Mesothelial cell of epicardium (in vitro differentiated cells): ENCODE measurements around the gene TRPC6. TPM values are rescaled to one million over a fixed set of nuclear protein-coding genes. Genes with fewer than 3 reads are reported as not detected.

Experiments
- DNase-seq, 2 experiments: peaks; one replicate each; pipeline ENCODE4 v3.0.0; 2021; ENCODE audit warnings: low spot score in 2 of 2; ENCODE audit not compliant: unreplicated experiment in 2 of 2
- H3K27ac Mint-ChIP-seq: 2 replicates; pipeline ENCODE4 v1.8.0; 2021; ENCODE audit warnings: mixed read lengths
- H3K27me3 Mint-ChIP-seq: 2 replicates; pipeline ENCODE4 v1.8.0; 2021; ENCODE audit warnings: low read depth, mixed read lengths
- H3K36me3 Mint-ChIP-seq: 2 replicates; pipeline ENCODE4 v1.8.0; 2021; ENCODE audit warnings: mixed read lengths
- H3K4me1 Mint-ChIP-seq: 2 replicates; pipeline ENCODE4 v1.8.0; 2021; ENCODE audit warnings: mixed read lengths
- H3K4me3 Mint-ChIP-seq: 2 replicates; pipeline ENCODE4 v1.8.0; 2021; ENCODE audit warnings: mild to moderate bottlenecking, moderate library complexity, mixed read lengths
- H3K9me3 Mint-ChIP-seq: 2 replicates; pipeline ENCODE4 v1.8.0; 2021; ENCODE audit warnings: mixed read lengths
- CTCF ChIP-seq: fragments of 200-600 bp; sonication (generic); IDR thresholded peaks from one replicate; pipeline ENCODE4 v1.5.0; 2021; ENCODE audit warnings: antibody characterized with exemption; ENCODE audit not compliant: unreplicated experiment
- total RNA-seq: library from RNA; stranded (reverse); gene quantifications from 3 replicates; pipeline ENCODE4 v1.2.1, GENCODE V29; 2021

Gene TRPC6
- total RNA-seq: 0.33 to 0.50 TPM (median 0.42 TPM) in 3 replicates

GRCh38 chr11:101583251-101584128, at the start of gene TRPC6:
Gene TRPC6 (minus strand): TSS chr11:101584007. CDS start chr11:101583503, 504 bp downstream.
- H3K27me3 Mint-ChIP-seq: peaks cover 77% of the 10 kb centered on the region
- DNase-seq: peak; percentile 21 to 63
- peak within 1 kb of the TSS; percentile 73 for H3K4me3 Mint-ChIP-seq
- no peak within 1 kb of the TSS for H3K27ac Mint-ChIP-seq
- peaks cover 19% of the 10 kb centered on the region for H3K4me1 Mint-ChIP-seq
- TF ChIP-seq CTCF: no peak
- H3K9me3 Mint-ChIP-seq: peaks cover 12% of the 10 kb centered on the region
- peaks cover 6% of the 10 kb centered on the region for H3K36me3 Mint-ChIP-seq

- Mint-ChIP-seq H3K4me1 (no peaks in the 10 kb centered on the region), H3K27me3 (peaks cover 12% of the 10 kb centered on the region), H3K27ac (no peak overlapping the region), H3K36me3 (no peaks in the 10 kb centered on the region), H3K4me3 (no peak overlapping the region), H3K9me3 (no peaks in the 10 kb centered on the region)
- no peak for TF ChIP-seq CTCF
- DNase-seq: no peak
Observed at GRCh38 chr11:101620026-101620425, 36.2 kb upstream of the TRPC6 start.

GRCh38 chr11:101618709-101619108, 34.9 kb upstream of the TRPC6 start:
- DNase-seq: no peak
- no peak overlapping the region for H3K27ac Mint-ChIP-seq
- H3K4me1 Mint-ChIP-seq: no peaks in the 10 kb centered on the region
- no peak for TF ChIP-seq CTCF
- H3K4me3 Mint-ChIP-seq: no peak overlapping the region
- no peaks in the 10 kb centered on the region for H3K36me3 Mint-ChIP-seq
- peaks cover 12% of the 10 kb centered on the region for H3K27me3 Mint-ChIP-seq
- no peaks in the 10 kb centered on the region for H3K9me3 Mint-ChIP-seq

GRCh38 chr11:101617735-101618332, 34.0 kb upstream of the TRPC6 start:
- H3K9me3 Mint-ChIP-seq: no peaks in the 10 kb centered on the region
- peaks cover 10% of the 10 kb centered on the region for H3K27me3 Mint-ChIP-seq
- no peaks in the 10 kb centered on the region for H3K4me1 Mint-ChIP-seq

GRCh38 chr11:101612481-101612880, 28.7 kb upstream of the TRPC6 start:
- no peak for DNase-seq
- no peak for TF ChIP-seq CTCF
- H3K36me3 Mint-ChIP-seq: no peaks in the 10 kb centered on the region
- H3K4me3 Mint-ChIP-seq: no peak overlapping the region
- no peaks in the 10 kb centered on the region for H3K4me1 Mint-ChIP-seq
- H3K27ac Mint-ChIP-seq: no peak overlapping the region
- H3K9me3 Mint-ChIP-seq: no peaks in the 10 kb centered on the region
- peaks cover 9% of the 10 kb centered on the region for H3K27me3 Mint-ChIP-seq

More at GRCh38 chr11:101617735-101618332, 34.0 kb upstream of the TRPC6 start:
- no peak overlapping the region for H3K27ac Mint-ChIP-seq
- DNase-seq: no peak
- no peaks in the 10 kb centered on the region for H3K36me3 Mint-ChIP-seq
- TF ChIP-seq CTCF: no peak
- no peak overlapping the region for H3K4me3 Mint-ChIP-seq
